Kidney glomerular epithelial cell (primary cell): ENCODE measurements around the gene SLCO3A1.
"Not testable (repeated sequence)": the region's sequence is repeated elsewhere in the genome, so short reads cannot be mapped to it uniquely, and the experiment has no call there.

Experiments used
- DNase-seq: peaks from one replicate; lab custom pipeline; 2025; lab: John Stamatoyannopoulos, UW

SLCO3A1 gene

GRCh38 chr15:92070251-92070650 lies 216.7 kb downstream of the SLCO3A1 start:
- not testable (repeated sequence) for DNase-seq

DNA sequence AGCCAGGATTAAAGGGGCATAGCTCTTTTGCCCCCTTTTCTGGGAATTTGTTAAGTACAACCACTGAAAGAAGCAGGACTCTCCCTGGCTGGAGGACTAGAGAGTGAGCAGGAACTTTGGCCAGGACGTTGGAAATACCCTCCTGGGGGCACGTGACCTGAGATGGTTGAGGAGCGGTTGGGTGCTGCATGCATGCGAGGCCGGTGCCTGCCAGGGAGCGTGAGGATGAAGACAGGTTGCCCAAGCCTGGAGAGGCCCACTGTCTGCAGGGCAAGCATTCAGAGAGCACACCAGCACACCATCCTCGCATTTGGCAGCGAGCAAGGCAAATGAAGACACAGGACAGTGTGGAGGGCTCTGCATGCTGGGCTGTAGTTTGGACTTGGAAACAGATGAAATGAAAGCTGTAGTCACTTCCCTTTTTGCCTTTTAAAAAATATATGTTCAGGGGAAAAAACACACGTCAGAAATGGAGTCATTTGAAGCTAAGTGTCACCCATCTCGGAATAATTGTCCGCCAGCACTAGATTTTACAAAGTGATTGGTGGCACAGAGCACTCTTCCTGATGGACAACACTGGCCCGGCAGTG lies 217.6 kb downstream of the SLCO3A1 start:
- DNase-seq: no peak

DNA sequence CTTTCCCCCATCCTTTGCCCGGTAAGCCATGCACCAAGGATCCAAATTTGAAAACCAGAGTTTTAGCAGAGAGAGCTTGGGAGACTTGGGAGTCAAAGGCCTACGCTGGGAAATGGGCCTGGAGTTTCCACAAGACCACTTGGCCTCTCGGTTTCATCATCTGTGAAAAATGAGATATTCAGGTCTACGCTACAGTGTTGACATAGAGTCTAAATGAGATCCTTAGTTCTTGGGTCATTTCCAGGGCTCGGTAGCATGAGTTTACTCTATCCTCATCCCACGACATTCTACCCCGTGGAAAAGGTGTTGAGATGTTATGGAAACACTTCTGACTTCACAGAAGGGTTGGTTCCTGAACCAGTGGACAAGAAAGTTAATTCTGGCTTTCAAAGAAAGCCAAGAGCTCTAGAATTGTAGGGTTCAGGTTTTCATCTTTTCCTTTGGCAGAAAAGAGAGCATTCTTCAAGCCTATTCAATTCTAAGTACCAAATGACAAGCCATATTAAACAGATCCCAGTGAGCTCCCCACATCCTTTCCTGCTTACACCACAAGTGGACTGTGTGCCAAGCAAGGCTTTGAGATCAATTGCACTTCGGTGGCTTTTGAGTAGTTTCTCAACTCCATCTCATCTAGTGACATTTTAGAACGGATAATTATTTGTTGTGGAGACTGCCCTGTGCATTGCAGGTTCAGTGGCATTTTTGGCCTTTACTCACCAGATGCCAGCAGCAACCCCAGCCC lies 219.7 kb downstream of the SLCO3A1 start:
- DNase-seq: no peak

DNA sequence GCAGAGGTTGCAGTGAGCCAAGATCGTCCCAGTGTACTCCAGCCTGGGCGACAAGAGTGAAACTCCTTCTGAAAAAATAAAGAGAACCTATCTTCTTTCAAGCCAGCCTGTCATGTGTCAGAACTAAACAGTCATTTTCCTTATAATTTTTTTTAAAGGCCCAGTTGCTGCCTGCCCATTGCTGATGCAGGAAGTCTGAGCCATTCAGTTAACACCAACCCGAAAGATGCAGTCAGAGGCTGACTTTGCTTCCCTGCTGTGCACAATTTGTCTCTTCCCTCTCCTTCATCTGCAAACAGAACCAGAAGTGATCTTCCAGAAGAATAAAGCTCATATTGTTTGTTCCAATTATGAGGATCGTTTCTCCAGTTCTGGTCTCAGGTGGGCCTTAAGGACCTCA lies 220.6 kb downstream of the SLCO3A1 start:
- DNase-seq: no peak

DNA sequence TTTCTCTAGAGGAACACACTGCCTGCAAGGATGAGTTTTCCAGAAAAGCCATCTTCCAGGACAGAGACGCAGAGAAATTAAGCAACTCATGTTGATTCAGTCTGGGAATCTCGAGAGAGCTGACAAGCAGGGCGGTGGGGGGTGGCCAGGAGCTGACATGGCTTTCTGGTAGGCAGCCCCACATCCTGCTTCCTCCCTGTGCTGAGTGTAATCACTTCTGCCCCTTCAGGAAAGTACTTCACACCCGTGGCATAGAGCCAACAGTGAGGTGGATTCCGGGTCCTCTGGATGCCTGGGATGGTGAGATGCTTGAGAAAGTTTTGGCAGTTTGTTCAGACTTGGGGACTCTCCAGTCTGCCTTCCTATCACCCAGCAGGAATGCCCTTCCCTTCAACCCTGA lies 221.1 kb downstream of the SLCO3A1 start:
- DNase-seq: peak; percentile 64

GRCh38 chr15:92075764-92076163 lies 222.3 kb downstream of the SLCO3A1 start:
- DNase-seq: no peak

DNA sequence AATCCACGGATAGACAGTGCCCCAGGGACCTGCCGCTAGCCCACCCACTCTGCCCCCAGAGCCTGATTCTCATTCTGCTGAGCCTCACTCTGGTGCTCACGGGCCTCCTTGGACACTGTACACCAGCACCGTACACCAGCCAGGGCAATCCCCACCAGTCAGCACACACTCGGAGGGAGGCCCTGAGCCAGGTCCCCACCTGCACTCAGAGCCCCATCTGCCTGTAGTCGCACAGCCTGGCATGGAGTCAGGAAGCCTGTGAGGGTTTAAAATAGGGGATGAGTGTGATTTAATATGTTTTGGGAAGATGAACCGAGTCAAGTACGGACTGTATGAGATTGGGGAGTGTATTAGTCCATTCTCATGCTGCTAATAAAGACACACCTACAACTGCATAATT lies 223.0 kb downstream of the SLCO3A1 start:
- DNase-seq: no peak

GRCh38 chr15:92077353-92078085 lies 224.0 kb downstream of the SLCO3A1 start:
- peak; percentile 54 for DNase-seq

GRCh38 chr15:92078270-92078669 lies 224.8 kb downstream of the SLCO3A1 start:
- DNase-seq: no peak

- DNase-seq: no peak
Observed at GRCh38 chr15:92079047-92079446, 225.5 kb downstream of the SLCO3A1 start.

DNA sequence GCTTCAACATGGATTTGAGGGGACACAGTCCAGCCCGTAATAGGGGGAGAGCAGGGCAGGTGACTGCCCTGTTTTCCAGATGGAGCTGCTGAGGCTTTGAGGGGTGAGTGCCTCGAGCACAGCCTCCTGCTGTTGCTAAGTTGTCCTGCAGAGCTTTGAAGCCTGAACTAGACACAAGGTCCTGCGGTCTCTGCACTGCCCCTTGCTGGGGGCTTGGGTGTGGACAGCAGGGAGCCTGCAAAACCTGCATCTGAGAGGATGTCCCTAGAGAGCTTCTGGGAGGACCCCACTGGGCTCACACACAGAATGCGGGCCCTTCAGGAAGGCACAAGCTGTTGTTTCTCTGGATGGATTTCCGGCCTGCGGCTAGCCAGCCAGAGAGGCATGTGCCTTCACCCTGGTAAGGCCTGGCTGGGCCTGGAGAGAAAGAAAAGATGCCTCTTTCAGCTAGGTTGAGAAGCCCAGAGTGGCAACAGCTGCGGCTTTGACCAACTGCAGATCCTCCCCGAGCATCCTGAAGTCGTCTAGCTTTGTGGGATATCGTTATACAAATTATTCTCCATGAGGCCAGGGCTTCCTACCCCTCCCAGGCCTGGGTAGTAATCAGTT lies 226.2 kb downstream of the SLCO3A1 start:
- DNase-seq: no peak

DNA sequence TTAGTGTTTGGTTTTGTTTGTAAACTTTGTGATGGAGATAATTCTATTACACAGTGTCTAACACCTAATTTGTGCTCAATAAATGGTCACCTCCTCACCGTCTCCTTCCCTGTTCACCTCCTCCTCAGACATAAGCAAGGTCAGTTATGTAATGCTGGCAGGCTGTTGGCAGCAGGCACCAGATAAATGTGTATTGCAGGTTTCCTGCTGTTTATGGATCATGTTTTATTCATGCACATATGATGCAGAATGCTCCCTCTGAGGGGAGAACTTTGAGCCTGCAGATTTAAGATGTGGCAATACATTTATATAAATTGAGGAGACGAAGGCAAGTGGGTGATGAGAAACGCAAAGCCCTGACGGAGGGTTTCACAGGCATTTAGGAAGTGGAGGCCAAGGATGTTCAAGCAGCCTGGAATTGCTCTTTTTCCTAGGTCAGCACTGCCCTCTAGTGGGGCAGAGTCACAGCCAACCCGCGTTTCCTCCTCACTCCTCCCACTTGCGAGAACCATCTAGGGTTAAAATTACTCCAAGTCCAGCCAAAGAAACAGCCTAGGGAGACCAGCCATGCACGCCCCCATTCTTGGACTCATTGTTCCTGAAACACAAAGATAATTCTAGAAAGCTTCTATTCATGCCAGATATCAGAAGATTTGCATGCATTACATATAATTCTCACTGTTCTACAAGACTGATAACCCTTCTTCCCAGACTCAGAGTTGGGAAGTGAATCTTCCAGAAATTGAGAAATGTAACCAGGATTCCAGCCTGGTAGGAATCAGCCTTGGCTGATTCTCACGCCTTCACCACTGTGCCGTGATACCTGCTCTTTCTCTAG lies 228.7 kb downstream of the SLCO3A1 start:
- DNase-seq: peak; percentile 62

DNA sequence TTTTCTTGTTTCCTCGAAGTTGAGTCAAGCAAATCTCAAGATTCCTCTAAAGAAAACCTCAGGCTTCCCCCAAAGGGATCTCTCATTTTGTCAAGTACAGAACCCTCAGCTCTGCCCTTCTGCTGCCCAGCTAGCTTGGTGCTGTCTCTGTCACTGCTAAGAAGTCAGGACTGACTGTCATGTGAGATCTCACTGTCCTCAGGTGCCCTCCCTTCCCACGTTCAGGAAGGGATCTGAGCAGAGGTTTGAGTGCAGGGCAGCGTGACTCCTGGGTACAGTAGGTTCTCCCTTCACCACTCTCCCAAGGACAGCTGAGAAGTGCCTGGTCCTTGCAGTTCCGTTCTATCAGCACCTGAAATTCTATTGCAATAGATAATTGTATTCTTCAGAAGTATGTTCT lies 229.7 kb downstream of the SLCO3A1 start:
- no peak for DNase-seq

DNA sequence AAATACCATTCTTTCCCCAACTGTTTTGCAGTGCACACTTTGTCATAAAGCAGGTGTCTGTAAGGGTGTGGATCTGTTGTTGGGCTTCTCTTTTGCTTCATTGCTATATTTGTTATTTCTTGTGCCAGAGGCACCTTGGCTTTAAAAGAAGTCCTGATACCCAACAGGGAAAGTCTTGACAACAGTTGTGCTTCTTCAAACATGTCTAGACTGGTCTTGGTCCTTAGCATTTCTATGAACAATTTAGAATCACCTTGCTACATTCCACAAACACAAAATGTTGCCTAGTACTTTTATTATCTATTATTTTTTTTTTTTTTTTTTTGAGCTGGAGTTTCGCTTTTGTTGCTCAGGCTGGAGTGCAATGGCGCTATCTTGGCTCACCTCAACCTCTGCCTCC lies 233.7 kb downstream of the SLCO3A1 start:
- no peak for DNase-seq

DNA sequence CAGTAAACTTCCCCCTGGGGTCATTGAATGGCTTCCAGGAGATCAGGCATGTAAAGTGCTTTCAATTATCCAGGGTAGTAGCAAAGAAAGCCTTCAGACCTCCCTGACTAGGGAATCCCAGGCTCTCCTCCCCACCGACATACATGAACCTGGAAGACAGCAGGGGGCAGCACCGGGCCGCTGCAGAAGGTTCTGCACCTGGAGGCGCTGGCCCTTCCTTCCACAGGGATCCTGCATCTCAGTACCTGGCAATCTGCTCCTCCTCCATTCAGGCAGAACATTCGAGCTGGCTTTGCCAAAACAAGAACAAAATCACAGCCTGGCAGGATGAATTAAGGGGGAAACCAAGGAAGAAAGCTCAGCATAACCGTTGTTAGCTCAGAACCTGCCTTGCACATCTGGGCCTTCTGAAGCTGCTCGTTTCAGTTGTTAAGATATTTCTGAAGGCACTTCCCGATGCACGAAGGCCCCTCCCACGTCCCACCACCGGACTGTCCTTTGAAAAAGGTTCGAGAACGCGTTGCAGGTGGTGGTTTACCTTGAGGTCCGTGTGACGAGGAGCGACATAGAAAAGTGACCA lies 237.7 kb downstream of the SLCO3A1 start:
- DNase-seq: no peak

DNA sequence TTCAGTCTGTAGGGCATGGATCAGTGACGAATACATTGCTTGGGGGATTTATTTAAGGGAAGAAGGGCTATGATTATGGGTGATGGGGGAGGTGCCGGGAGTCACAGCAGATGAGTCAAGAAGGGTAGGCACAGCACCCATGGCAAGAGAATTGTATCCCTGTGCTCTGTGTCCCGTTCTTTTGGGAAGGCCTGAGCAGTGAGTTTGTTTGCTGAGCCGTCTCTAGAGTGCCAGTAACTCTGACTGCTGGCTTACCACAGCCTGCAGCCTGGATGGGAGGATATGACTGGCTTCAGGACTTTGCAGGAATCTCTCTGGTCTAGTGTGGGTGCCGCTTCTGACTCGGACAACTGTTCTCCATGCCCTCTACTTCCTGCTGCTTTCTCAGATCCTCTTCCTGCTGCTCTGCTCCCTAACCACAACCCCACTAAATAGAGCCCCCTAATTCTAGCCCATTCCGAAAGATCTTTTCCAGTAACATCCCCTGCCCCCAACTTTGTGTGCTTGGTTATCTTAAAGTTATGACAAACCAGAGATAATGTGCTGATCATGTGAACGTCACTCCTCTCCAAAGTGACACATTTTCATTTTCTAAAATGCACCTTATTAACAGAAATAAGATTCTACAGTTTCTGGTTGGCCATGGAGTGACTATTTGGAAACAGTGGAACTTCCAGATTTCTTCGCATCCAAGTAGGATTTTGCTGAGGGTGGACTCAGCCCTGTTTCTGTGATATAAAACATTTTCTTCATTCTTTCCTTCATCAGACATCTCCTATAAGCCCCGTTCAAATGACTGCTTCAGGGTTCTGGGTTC lies 239.0 kb downstream of the SLCO3A1 start:
- DNase-seq: no peak

DNA sequence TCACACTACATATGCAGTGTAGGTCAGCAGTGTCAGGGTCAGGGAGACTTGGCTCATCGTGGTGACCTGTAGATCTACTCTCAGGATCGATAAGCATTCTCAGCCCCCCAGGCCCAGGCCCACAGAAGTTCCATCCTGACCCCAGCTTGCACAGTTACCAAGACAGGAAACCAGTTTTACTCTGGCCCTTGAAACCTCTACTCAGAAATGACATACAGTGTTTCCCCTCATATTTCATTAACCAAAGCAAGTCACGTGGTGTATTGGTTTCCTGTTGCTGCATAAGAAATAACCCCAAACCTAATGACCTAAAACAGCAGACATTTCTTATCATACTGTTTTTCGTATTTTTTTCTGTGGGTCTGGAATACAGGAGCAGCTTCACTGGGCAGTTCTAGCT lies 242.2 kb downstream of the SLCO3A1 start:
- DNase-seq: no peak

DNA sequence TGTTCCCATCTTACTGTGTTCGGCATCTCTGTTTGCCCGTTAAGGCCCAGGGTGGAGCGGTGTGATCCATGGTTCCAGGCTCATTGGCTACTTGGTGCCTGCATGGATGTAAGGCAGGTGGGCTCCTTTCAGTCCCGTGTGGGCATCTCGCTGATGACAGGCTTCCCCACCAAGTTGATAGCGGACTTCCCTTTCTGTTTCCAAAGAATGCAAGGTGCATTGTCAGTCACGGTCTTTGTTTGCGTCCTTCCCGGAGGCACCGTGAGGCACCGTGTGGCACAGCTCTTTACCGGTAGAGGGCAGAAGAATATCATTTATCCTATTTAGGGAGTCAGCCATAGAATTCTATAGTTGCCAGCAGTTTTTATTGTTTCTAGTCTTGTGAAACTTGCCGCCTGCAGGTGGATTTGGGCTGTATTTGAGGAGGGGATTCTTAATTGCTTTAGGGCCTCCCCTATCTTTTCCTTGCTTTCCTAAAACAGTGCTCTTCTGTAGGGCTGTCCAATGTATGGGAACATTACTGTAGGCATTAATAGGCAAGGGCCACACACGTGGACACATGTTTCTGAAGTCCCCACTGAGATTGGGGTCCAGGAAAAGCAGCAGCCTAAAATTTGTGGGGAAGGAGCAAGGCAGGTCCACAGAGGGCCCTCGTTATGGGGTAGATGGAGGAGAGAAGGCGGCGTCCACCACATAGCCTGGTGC lies 244.1 kb downstream of the SLCO3A1 start:
- DNase-seq: peak; percentile 35

- DNase-seq: no peak
Observed at GRCh38 chr15:92098869-92099268, 245.4 kb downstream of the SLCO3A1 start.

DNA sequence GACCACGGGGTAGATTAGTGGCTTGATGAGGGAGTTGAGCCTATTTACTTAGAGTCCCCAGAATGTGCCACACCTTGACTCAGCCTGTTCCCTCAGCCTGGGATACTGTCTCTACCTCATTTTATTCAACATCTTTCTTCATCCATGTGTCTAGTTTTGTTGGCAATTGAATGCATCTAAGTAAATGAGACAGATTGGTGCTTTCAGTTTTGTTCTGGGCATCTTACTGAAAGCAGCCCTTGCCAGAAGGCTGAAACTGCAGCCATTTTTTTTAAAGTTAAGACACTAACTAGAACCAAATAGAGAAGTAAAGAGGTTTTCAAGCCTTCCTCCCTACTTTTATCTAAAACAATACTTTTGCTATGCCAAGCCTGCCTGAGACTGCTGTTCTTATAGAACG lies 246.8 kb downstream of the SLCO3A1 start:
- DNase-seq: no peak
